ENCODE data around the gene PPARA.

The PPARA gene

DNA sequence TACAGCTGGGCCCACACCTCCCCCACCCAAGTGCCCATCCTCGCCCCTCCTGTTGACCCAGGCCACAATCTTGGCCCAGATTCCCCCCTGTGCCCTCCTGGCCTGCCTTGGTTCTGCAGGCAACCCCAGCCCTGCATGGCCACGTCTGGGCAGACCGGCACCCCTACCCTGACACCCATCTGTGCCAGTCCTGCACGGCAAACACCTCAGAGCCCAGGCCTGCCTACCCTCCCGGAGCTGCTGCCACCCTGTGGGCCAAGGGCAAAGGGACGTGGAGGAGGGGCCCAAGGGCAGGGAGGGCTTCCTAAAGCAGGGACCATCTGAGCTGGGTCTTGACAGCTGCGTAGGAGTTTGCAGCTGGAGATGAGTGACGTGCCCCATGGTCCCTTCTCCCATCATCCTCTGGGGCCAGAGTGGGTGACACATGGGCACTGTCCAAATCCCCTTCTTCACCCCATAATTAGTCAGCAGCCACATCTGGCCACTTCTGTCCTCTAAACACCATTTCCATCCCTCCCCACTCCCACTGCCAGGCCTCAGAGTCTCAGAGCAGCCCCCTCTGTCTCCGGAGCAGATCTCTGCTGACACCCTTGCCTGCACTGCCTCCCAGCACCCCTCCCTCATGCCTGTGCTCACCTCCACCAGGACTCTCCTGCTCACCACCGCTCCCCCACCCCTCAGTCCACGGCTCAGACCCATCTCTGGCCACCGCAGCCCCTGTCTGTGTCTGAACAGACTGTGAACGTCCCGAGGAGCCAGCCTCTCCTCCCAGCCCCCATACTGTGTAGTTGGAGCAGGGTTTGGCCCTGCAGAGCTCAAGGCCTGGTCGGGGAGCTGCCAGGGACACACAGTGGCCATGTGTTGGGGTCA lies 35.6 kb upstream of the PPARA start:
- no peak for DNase-seq

DNA sequence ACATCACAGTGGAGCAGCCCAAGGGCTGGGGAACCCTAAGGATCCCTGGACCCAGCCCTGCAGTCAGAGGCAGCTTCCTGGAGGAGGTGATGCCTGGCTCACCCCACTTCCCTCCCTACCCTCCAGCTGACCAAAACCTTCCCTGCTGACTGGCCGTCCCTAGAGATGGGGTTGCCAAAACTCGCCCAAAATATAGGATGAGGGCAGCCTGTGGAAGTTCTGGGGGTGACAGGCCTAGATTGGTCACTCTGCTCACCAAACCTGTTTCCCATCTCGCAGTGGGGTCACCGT lies 35.0 kb upstream of the PPARA start:
- no peak for DNase-seq

DNA sequence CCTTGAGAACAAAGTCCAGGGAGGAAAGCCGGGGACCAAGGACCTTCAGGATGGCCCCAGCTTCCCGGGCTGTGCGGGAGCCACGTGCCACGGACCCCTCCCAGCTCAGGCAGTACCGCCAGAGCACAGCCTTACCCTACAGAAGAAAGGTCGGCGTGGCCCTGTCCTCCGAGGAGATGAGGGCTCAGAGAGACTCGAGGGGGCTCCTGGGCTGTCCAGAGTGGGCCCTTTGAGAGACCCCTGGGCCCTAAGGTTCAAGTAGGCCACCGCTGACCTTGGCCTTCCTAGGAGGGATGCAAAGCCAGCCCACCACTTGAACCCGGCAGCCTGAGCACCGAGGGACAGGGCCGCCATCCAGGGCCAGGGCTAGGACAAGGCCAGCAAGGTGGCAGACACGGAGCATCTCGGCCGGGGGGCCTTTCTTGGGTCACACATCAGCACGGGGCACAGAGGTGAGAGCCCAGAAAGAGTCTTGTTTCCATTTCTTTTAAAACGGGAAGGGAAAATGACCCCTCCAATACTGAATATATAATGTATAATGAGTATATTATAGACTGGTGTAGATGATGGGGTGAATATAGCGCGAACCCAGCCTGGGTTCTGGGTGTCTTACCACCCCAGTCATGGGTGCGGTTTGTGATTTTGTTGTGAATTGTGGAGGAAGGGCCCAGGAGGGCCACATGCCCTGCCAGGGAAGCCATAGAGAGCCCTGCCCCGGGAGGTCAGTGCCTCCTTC lies 34.4 kb upstream of the PPARA start:
- no peak for DNase-seq

DNA sequence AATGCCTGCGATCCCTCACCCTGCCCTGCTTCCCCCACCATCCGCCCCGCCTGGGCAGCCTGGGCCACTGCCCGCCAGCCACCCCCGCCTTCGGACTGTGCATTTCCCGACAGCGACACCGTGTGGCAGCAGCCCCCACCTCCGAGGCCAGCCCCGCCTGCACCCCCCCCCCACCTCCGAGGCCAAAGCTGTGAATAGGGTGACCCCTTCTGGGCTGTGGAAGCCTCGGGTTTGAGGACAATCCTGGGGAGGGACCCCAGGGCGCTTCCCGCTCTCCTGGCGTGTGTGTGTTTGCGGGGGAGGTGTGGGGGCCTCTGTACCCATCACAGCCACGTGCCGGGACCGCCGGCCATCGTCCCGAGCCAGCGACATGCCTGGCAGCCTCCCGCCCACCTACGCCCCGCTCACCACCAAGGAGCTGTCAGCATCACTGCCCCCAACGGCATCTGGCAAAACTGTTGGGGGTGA lies 33.8 kb upstream of the PPARA start:
- DNase-seq, result peak; percentile 87 to 88

DNA sequence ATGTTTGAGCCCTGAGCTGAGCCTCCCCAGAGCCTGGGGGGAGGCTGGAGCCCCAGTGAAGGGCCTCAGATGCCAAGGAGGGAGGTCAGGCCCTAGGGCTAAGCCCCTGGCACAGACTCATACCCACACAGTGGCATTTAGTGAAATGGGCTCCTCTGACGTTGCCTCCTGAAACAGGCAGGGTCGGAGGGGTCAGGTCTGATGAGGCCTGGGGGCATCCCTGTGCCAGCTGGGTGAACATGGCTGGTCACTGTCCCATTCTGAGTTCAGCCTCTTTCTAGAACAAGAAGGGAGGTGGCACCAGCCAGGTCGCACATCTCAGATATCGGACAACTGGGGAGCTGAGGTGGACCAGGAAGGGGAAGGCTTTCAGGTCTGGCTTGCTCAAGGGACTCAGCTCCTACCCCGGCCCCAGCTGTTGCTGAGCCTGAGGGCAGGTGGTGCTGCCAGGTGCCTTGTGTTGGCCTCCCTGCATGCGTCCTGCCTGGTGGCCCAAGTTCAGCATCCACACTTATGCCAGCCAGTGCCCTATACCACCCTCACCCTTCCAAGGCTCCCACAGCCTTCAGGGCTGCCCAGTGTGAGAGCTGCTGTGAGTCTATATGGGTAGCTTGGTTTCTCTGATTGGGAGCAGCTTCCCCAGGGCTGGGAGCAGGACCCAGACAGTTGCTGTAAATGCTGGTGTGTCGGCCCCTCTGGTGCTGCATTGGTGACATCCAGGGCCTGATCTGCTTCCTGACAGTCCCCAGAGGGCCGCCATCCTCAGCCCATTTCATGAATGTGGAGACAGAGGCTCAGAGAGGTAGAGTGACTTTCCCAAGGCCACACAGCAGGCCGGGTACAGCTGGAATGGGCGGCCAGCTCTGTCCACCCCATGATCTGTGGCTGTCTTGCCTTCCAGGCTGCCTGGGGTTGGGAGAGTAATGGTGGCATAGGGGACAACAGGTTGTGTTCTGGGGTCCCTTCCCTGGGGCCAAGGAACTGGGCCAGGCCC lies 32.8 kb upstream of the PPARA start:
- no peak for DNase-seq

DNA sequence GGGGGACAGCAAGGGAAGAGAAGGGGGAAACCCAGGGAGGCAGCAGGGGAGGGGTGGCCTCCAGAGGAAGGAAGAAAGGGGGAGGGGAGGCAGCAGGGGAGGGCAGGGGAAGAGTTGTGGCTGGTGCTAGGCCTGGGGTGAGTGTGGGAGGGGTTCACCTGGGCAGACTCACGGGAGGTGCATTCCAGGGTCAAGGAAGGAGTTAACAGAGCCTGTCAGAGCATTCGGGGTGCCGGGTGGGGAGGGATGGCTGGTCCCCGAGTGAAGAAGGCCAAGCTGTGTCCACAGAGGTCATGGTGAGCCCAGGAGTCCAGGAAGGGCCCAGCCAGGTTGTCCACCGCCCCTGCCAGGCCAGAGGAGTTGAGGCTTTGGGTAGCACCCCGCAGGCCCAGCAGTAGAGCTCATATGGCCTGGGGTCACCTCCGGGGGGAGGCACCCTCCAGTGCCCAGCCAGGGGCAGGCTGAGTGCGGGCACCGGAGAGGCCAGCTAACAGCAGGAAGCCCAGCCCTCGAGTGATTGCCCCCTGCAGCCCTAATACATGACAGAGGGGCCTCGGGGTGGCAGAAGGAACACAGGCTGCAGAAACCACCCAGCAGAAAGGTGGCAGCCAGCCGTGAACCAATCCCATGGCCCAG lies 31.1 kb upstream of the PPARA start:
- no peak for DNase-seq

DNA sequence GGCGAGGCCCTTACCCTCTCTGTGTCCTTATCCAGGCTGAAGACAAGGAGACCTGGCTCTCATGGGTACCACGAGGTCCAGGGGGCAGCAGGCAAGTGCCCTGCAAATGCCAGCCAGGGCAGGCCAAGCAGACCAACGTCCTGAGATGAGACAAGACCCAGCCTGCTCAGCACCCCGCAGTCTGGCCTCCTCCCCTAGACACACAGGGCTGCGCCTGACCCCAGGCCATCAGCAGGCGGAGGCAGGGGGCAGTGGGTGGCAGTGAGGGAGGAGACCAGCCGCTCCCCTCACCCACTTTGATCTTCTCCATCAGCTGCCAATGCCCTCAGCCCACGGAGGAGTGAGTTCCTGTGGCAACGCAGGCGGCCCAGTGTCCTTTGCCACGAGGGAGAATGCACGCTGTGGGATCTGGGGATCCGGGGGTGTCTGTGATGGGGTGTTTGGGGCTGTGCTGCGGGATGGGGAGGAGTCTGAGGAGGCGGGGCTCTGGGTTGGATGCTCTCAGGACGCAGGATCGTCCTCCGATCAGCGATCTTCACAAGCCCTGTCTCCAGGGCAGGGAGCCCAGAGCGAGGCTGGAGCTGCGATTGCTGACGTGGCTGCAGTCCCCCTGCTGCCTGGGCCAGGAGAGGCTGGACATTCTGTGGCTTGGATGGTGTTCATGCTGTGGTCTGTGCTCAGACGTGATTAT lies 30.5 kb upstream of the PPARA start:
- DNase-seq, result no peak

DNA sequence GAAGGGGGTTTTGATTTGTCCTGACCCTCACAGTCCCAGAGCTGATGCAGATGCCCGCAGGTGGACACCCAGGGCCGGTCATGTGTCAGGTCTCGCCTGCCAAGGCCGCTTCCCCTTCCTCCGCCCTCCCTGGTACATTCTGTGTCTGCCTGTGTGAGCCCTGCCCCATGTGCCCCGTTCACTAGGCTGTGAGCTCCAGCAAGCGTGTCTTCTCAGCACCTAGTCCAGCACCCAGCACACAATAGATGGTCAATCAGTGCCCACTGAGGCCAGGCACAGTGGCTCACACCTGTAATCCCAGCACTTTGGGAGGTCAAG lies 29.9 kb upstream of the PPARA start:
- no peak for DNase-seq

DNA sequence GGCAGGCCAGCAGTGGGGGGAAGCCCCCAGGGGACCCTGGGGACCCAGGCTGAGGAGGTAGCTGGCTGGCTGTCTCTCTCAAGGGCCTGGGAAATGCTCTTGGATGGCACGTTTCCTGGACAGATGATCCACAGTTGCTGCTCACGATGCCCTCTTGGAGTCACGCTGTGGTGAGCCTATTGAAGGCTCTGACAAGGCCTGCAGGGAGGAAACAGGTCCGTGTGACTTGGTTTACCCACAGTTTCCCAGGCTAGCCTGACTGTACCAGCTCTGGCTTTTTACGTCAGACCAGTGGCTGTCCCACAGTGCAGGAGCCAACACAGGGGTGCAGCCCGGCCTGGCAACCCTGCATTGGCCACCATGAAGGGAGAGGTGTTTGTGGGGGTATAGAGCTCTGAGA lies 29.2 kb upstream of the PPARA start:
- DNase-seq, result no peak

DNA sequence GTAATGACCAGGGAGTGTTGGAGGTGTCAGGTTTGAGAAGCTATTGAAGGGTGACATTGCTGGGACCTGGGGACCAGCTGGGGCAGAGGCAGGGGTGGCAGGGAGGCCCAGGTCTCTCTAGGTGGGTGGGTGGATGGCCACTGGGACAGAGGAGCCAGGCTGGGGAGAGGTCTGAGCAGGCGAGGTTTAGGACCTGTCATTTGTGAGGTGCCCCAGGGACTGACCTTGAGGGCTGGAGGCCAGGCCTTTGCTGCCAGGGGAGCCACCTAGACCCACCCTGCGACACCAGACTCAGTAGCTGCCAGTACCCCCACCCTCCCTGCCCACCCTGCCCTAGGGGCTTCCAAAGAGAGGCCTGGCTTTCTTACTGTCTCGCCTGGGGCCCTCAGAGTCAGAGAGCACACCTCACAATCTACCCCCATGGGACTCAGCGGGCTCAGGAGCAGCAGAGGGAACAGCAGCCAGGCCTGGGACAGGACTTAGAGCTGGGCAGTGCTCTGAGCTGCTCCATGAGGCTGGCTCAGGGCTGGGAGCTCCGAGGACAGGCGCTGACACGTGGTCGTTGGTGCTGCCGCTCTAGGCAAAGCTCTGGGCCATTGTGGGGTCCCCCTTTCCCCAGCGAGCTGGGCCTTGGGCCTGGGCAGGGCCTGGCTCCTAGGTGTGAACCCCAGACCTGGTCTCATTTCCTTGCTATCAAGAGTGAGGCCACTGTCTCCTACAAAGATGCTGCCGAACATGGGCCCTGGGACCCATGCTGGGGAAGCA lies 28.6 kb upstream of the PPARA start:
- DNase-seq, result no peak

DNA sequence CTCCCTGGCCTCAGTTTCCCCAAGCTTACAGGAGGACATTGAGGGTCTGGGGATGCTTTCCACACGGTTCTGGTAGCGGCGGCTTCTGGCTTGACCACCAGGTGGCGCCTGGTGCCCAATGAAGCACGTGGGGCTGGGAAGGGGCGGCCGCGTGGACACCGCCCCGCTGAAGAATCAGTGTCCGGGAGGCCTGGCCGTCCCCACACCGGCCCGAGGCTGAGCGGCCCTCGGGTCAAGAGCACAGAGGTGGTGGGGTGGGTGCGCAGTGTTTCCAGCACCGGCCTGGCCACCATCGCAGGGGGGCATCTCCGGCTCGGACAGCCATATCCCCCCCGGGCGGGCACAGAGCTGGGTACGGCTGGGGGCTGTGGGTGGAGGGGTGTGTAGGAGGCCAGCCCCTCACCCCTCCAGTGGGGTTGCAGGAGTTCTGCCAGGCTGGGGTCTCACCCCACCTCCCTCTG lies 27.8 kb upstream of the PPARA start:
- peak; percentile 63 to 65 for DNase-seq

DNA sequence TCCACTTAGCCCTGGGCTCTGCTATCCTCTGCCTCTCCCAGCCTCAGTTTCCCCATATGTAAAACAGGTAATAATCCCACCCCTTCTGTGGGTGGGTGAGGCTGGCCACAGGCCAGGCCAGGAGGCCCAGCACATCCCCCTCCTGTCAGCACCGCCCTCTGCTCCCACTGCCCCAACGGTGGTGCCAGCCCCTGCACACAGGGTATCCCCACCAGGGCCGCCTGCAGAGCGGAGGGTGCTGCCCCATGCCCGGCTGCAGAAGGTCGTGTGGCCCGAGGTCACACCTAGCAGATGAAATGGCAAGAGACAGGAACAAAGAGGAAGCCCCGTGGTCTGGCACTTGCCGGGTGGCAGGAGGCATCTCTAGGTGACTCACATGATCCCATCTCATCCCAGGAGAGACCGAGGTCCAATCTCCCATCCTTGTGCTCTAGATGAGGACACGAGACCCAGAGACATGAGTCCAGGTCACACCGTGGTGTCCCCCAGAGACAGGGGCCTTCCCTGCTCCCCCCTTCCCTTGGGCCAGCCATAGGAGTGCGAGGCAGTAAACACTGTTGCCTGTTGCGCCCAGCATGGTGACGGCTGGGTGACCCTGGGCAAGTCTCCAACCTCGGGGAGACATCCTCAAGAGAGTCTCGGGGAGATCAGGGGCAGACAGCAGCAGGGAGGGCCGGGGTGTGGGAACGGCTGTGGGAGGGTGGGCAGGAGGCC lies 27.2 kb upstream of the PPARA start:
- no peak for DNase-seq

DNA sequence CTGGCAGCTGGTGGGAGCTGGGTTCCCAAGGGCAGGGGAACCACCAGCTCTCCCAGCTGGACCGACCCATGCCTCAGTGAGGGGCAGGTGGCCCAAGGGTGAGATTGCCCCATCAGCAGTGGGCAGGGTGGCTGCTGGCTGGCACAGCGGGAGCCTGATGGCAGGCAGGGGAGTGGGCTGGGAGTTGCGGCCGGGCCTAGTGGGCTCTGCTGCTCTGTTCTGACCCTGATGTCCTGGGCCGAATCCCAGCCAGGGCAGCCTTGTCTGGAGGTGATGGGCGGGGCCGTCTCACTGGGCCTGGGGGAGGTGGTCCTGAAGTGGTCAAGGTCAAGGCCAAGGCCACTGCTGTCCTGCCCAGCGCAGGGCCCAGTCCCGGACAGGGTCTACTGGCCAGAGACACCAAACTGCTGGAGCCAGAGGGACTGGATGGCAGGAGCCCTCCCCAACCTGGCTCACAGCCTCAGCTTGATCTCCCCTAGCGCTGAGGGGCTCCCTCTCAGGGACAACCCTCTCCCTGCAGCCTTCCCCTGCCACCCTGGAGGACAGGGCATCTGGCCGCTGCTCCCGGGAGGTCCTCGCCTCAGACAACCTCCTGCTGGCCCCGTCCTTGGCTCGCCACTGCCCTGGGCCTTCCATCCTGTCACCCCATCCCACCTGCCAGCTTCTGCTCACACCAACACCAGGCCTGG lies 26.5 kb upstream of the PPARA start:
- DNase-seq, result no peak

DNA sequence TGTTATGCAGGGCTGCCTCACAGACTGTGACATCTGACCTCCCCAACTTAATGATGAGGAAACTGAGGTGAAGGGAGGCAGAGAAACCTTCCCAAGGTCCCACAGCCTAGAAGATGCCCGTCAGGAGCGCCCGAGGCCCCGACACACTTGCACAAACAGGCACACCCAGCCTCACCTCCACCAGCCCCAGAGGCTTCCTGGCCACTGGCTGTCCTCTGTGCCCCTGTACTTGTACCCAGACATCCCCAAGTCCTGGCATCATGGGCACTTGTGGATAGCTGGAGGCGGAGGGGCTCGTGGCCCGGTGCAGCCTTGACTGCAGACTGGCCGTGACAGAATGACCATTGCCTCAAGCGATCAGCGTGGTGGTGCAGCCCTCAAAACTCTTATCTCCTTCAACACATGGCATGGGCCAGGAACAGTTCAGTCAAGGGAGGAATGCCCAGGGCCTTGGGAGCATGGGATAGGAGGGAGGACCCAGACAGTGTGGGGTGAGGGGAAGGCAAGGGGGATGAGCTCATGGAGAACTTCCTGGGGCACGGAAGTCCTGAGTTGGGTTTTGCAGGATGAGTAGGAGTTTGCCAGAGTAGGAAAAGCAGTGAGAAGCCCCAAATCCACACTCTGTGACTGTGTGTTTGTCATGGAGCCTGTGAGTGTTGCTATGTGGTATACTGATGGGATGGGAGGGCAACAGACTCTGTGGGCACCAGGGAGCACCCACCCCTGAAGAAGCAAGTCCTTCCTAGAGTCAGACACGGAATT lies 25.8 kb upstream of the PPARA start:
- no peak for DNase-seq

DNA sequence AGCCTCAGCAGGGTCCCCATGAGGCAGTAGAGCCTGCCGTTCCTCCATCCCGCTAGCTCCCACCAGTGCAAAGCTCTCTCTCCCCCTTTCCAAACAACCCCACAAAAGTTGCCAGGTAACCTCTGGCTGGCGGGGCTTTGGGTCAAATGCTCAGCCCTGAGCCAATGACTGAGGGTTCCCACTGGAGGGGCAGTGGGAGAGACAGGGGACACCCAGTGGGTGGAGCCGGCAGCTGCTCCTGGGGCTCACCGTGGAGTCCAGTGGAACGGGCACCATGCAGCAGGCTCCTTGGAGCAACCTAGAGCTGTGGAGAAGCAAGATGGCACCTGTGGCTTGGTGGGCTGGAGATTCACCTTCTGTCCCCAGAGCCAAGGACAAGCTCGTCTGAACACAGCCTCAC lies 25.0 kb upstream of the PPARA start:
- DNase-seq, result no peak

DNA sequence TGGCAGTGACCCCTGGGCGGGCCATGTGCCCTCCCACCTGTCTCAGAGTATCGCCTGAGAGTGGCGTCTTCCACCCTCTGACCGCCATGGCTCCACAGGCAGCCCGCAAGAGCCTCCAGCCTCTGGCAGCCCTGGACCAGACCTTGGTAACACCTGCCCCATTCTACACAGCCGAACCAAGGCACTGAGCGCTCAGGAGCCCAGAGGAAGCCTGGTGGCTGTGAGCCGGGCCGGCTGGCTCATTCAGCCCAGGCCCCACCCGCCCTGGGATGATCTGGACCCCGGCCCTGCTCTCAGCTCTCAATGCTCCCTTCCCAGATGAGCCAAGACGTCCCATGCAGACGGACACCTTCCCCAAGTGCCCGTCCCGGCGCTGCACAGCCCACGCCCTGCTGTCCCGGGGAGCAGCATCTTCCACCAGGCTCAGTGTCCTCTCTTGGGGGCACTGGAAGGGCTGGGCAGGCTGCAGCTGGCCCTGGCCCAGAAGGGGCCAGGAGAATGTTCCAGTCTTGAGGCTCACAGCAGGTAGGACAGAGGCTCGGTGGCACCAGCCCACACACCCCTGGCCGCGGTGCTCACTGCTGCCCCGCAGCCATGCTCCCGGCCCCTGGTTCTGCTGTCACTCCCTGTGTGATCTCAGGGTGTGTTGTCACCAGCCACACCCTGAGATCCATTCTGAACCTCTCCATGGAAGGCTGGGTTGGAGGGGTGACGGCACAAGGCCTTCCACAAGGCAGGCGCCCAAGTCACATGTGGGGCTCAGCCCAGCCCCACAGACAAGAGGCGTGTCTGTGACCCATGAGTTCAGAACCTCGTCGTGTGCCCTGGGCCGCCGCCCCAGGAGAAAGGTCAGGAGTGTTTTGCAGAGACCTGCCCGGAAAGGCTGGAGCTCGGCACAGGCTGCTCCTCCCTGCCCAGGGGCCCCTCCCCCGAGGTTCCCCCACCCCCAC lies 24.2 kb upstream of the PPARA start:
- DNase-seq, result no peak

DNA sequence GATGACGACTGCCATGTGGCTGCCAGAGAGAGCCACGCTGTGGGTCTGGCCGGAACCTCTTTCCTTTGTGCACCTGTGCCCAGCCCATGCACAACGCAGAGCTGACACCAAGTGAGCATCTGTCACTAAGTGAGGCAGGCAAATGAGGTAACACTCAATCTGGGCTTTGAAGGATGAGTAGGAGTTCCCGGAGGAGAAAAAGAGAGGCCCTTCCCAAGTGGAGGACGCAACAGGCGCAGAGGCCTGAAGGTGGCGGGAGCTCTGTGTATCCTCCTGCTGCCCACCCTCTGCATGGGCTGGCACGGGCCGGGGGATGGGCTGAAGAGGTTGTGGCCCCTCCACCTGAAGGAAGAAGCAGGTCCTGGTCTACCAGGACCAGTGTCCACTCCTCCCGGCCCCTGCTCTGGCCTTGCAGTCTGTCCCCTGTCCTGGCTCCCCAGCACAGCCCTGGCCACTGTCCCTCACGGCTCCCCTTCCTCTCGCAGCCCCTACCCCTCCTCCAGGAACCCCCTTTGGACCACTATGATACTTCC lies 23.4 kb upstream of the PPARA start:
- DNase-seq, result no peak

DNA sequence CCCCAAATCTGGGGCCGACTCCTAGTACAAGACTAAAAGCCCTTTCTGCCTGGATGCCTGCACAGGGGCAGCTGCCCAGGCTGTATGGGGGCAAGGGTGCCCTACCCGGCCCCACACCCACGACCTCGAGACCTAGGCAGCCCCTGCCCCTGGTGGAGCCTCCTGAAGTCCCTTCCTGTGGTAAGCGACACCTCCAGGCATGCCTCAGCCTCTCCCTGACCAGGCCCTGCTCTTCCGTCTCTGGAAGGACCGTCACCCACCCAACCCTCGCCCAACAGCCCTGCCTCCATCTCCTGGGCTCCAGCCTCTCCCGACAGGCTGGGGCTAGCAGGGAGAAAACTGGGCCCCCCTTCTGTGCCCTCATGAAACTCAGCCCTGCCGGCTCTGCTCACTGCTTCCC lies 22.8 kb upstream of the PPARA start:
- no peak for DNase-seq
